Measurements from ENCODE around the gene LRRC52. TPM values are rescaled to one million over a fixed set of nuclear protein-coding genes. Genes with fewer than 3 reads are reported as not detected.

The LRRC52 gene
- total RNA-seq, 1 experiment from 2014 or later = not detected

DNA sequence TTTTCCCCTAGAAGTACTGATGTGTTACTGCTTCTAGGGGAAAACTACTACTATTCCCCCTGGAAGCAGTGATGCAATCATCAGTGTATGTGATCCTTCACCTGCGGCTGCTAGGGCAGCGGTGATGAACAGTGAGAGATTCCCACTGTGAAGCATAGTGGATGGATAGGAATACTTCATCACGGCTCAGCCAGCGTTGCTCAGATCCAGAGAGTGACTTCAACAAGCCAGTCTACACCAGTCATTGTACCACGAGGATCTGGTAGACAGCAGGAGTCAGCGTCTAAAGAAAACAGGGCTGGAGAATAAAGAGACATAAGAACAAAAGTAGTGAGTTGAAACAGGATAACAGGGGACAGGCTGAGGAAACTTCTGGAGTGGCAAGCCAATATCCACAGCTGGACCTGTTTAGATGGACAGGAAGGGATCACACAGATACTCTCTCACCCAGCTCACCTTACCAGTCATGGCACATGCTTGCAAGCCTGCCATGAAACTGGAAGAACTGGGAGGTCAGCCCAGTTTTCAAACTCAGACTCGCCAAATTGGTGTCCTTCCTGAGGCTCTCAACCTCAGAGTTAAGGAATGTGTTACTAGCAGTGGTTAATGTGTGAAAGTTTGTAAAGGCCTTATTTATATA lies 42.4 kb upstream of the LRRC52 start:
- H3K27ac Mint-ChIP-seq = no peak overlapping the region
- DNase-seq (ENCODE audit: low spot score) = no peak
- no peak for ATAC-seq
- H3K27me3 Mint-ChIP-seq (ENCODE audit: low read depth) = no peaks in the 10 kb centered on the region
- ChIA-PET CTCF (no interaction called here), POLR2A (no interaction called here)
- H3K4me3 Mint-ChIP-seq = no peak overlapping the region
- TF ChIP-seq ELF4 (CRISPR knock-in tag; IDR thresholded peaks at IDR 0.05; ENCODE audit: low read depth) (no peak), ZBTB21 (CRISPR knock-in tag; IDR thresholded peaks at IDR 0.05; ENCODE audit: borderline replicate concordance) (no peak), NR3C1 (CRISPR knock-in tag; conservative IDR thresholded peaks at IDR 0.05; ENCODE audit: low read depth) (no peak), CREB1 (CRISPR knock-in tag; IDR thresholded peaks at IDR 0.05) (no peak), ATF1 (CRISPR knock-in tag; IDR thresholded peaks at IDR 0.05) (no peak), ZNF232 (CRISPR knock-in tag; IDR thresholded peaks at IDR 0.05) (no peak), MXD4 (CRISPR knock-in tag; IDR thresholded peaks at IDR 0.05; ENCODE audit: borderline replicate concordance) (no peak), MYBL2 (CRISPR knock-in tag; IDR thresholded peaks at IDR 0.05) (no peak), CBFB (CRISPR knock-in tag; IDR thresholded peaks at IDR 0.05; ENCODE audit: low read depth) (no peak), KAT7 (CRISPR knock-in tag; IDR thresholded peaks at IDR 0.05; ENCODE audit: borderline replicate concordance) (no peak), NFYB (CRISPR knock-in tag; conservative IDR thresholded peaks at IDR 0.05; ENCODE audit: low read depth) (no peak), RELA (CRISPR knock-in tag; IDR thresholded peaks at IDR 0.05; ENCODE audit: borderline replicate concordance) (no peak), SP1 (CRISPR knock-in tag; conservative IDR thresholded peaks at IDR 0.05) (no peak), HMGA2 (CRISPR knock-in tag; IDR thresholded peaks at IDR 0.05) (no peak)
- TF ChIP-seq, protein P1, sequence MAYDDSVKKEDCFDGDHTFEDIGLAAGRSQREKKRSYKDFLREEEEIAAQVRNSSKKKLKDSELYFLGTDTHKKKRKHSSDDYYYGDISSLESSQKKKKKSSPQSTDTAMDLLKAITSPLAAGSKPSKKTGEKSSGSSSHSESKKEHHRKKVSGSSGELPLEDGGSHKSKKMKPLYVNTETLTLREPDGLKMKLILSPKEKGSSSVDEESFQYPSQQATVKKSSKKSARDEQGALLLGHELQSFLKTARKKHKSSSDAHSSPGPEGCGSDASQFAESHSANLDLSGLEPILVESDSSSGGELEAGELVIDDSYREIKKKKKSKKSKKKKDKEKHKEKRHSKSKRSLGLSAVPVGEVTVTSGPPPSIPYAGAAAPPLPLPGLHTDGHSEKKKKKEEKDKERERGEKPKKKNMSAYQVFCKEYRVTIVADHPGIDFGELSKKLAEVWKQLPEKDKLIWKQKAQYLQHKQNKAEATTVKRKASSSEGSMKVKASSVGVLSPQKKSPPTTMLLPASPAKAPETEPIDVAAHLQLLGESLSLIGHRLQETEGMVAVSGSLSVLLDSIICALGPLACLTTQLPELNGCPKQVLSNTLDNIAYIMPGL (CRISPR knock-in tag; IDR thresholded peaks at IDR 0.05) = no peak
- TF ChIP-seq, protein P2, sequence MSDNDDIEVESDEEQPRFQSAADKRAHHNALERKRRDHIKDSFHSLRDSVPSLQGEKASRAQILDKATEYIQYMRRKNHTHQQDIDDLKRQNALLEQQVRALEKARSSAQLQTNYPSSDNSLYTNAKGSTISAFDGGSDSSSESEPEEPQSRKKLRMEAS (CRISPR knock-in tag; IDR thresholded peaks at IDR 0.05) = no peak
- TF ChIP-seq, protein P3, sequence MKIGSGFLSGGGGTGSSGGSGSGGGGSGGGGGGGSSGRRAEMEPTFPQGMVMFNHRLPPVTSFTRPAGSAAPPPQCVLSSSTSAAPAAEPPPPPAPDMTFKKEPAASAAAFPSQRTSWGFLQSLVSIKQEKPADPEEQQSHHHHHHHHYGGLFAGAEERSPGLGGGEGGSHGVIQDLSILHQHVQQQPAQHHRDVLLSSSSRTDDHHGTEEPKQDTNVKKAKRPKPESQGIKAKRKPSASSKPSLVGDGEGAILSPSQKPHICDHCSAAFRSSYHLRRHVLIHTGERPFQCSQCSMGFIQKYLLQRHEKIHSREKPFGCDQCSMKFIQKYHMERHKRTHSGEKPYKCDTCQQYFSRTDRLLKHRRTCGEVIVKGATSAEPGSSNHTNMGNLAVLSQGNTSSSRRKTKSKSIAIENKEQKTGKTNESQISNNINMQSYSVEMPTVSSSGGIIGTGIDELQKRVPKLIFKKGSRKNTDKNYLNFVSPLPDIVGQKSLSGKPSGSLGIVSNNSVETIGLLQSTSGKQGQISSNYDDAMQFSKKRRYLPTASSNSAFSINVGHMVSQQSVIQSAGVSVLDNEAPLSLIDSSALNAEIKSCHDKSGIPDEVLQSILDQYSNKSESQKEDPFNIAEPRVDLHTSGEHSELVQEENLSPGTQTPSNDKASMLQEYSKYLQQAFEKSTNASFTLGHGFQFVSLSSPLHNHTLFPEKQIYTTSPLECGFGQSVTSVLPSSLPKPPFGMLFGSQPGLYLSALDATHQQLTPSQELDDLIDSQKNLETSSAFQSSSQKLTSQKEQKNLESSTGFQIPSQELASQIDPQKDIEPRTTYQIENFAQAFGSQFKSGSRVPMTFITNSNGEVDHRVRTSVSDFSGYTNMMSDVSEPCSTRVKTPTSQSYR (CRISPR knock-in tag; IDR thresholded peaks at IDR 0.05) = no peak
- TF ChIP-seq, protein P4, sequence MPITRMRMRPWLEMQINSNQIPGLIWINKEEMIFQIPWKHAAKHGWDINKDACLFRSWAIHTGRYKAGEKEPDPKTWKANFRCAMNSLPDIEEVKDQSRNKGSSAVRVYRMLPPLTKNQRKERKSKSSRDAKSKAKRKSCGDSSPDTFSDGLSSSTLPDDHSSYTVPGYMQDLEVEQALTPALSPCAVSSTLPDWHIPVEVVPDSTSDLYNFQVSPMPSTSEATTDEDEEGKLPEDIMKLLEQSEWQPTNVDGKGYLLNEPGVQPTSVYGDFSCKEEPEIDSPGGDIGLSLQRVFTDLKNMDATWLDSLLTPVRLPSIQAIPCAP (CRISPR knock-in tag; IDR thresholded peaks at IDR 0.05) = no peak
- TF ChIP-seq, protein P5, sequence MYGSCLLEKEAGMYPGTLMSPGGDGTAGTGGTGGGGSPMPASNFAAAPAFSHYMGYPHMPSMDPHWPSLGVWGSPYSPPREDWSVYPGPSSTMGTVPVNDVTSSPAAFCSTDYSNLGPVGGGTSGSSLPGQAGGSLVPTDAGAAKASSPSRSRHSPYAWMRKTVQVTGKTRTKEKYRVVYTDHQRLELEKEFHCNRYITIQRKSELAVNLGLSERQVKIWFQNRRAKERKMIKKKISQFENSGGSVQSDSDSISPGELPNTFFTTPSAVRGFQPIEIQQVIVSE (CRISPR knock-in tag; IDR thresholded peaks at IDR 0.05; ENCODE audit: borderline replicate concordance) = no peak
- TF ChIP-seq, protein P6, sequence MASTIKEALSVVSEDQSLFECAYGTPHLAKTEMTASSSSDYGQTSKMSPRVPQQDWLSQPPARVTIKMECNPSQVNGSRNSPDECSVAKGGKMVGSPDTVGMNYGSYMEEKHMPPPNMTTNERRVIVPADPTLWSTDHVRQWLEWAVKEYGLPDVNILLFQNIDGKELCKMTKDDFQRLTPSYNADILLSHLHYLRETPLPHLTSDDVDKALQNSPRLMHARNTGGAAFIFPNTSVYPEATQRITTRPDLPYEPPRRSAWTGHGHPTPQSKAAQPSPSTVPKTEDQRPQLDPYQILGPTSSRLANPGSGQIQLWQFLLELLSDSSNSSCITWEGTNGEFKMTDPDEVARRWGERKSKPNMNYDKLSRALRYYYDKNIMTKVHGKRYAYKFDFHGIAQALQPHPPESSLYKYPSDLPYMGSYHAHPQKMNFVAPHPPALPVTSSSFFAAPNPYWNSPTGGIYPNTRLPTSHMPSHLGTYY (CRISPR knock-in tag; IDR thresholded peaks at IDR 0.05) = no peak
- H3K4me1 Mint-ChIP-seq = no peaks in the 10 kb centered on the region; the same call in 1 of the 2 replicates
- peaks cover 8% of the 10 kb centered on the region for H3K9me3 Mint-ChIP-seq
- H3K36me3 Mint-ChIP-seq = no peaks in the 10 kb centered on the region
